ENCODE measurements around the gene XXYLT1. TPM values are rescaled to one million over a fixed set of nuclear protein-coding genes. Genes with fewer than 3 reads are reported as not detected.

Gene XXYLT1
- total RNA-seq, 1 donor from 2014 or later, result 25.4 TPM

- no peak for TF ChIP-seq CTCF (IDR thresholded peaks at IDR 0.05; ENCODE audit: unreplicated experiment)
- no peaks in the 10 kb centered on the region for H3K9me3 Mint-ChIP-seq (ENCODE audit: low read depth)
- peaks cover 3% of the 10 kb centered on the region for H3K4me1 Mint-ChIP-seq (ENCODE audit: low read depth)
- H3K27ac Mint-ChIP-seq, result no peak overlapping the region
- no peaks in the 10 kb centered on the region for H3K36me3 Mint-ChIP-seq (ENCODE audit: insufficient read depth)
- H3K27me3 Mint-ChIP-seq, result peaks cover 7% of the 10 kb centered on the region
- DNase-seq (ENCODE audit: low spot score, unreplicated experiment), result no peak
- H3K4me3 Mint-ChIP-seq (ENCODE audit: low read depth), result no peak overlapping the region
Observed at GRCh38 chr3:195256639-195257453, 14.1 kb downstream of the XXYLT1 start.

GRCh38 chr3:195255571-195256501 lies 15.1 kb downstream of the XXYLT1 start:
- Mint-ChIP-seq H3K4me1 (ENCODE audit: low read depth) (peaks cover 3% of the 10 kb centered on the region), H3K9me3 (ENCODE audit: low read depth) (no peaks in the 10 kb centered on the region), H3K4me3 (ENCODE audit: low read depth) (no peak overlapping the region), H3K27ac (no peak overlapping the region), H3K27me3 (peaks cover 3% of the 10 kb centered on the region), H3K36me3 (ENCODE audit: insufficient read depth) (no peaks in the 10 kb centered on the region)
- TF ChIP-seq CTCF (IDR thresholded peaks at IDR 0.05; ENCODE audit: unreplicated experiment), result no peak
- no peak for DNase-seq (ENCODE audit: low spot score, unreplicated experiment)

GRCh38 chr3:195255176-195255500 lies 15.8 kb downstream of the XXYLT1 start:
- H3K4me1 Mint-ChIP-seq (ENCODE audit: low read depth), result no peaks in the 10 kb centered on the region
- no peak for DNase-seq (ENCODE audit: low spot score, unreplicated experiment)

GRCh38 chr3:195254454-195255175 lies 16.3 kb downstream of the XXYLT1 start:
- DNase-seq (ENCODE audit: low spot score, unreplicated experiment), result no peak
- peak overlapping the region; percentile 21 for H3K27ac Mint-ChIP-seq
- H3K4me1 Mint-ChIP-seq (ENCODE audit: low read depth), result no peaks in the 10 kb centered on the region
- no peaks in the 10 kb centered on the region for H3K27me3 Mint-ChIP-seq
- TF ChIP-seq CTCF (IDR thresholded peaks at IDR 0.05; ENCODE audit: unreplicated experiment), result no peak
- no peaks in the 10 kb centered on the region for H3K9me3 Mint-ChIP-seq (ENCODE audit: low read depth)
- H3K4me3 Mint-ChIP-seq (ENCODE audit: low read depth), result no peak overlapping the region
- no peaks in the 10 kb centered on the region for H3K36me3 Mint-ChIP-seq (ENCODE audit: insufficient read depth)

More at GRCh38 chr3:195255176-195255500, 15.8 kb downstream of the XXYLT1 start:
- TF ChIP-seq CTCF (IDR thresholded peaks at IDR 0.05; ENCODE audit: unreplicated experiment), result no peak
- Mint-ChIP-seq H3K36me3 (ENCODE audit: insufficient read depth) (no peaks in the 10 kb centered on the region), H3K27me3 (no peaks in the 10 kb centered on the region), H3K4me3 (ENCODE audit: low read depth) (no peak overlapping the region), H3K27ac (peak overlapping the region; percentile 21), H3K9me3 (ENCODE audit: low read depth) (no peaks in the 10 kb centered on the region)

GRCh38 chr3:195253923-195254432 lies 17.0 kb downstream of the XXYLT1 start:
- H3K27ac Mint-ChIP-seq, result no peak overlapping the region
- no peak for DNase-seq (ENCODE audit: low spot score, unreplicated experiment)
- H3K4me3 Mint-ChIP-seq (ENCODE audit: low read depth), result no peak overlapping the region
- no peaks in the 10 kb centered on the region for H3K4me1 Mint-ChIP-seq (ENCODE audit: low read depth)
- no peak for TF ChIP-seq CTCF (IDR thresholded peaks at IDR 0.05; ENCODE audit: unreplicated experiment)
- H3K9me3 Mint-ChIP-seq (ENCODE audit: low read depth), result no peaks in the 10 kb centered on the region
- H3K27me3 Mint-ChIP-seq, result no peaks in the 10 kb centered on the region
- no peaks in the 10 kb centered on the region for H3K36me3 Mint-ChIP-seq (ENCODE audit: insufficient read depth)

Data from progenitor cell of endocrine pancreas (in vitro differentiated cells).